AG09309 (cell line): Measurements from ENCODE around the gene TRPC4.

ENCODE experiments used
- DNase-seq: peaks from one replicate; pipeline ENCODE4 v3.0.0-alpha.2; 2010; ENCODE audit warnings: low read depth
- H3K4me3 ChIP-seq: 2 replicates; pipeline ENCODE4 v1.5.1; 2011; ENCODE audit warnings: mild to moderate bottlenecking, low read depth, low read length, moderate library complexity; ENCODE audit not compliant: control insufficient read depth
- TF ChIP-seq, protein P1 (sequence below): IDR thresholded peaks from 2 replicates; pipeline ENCODE4 v1.5.1; 2011; ENCODE audit warnings: mild to moderate bottlenecking, low read depth, low read length, inconsistent platforms; ENCODE audit not compliant: insufficient read depth, control insufficient read depth; ENCODE audit errors: missing control alignments

TRPC4 gene

DNA sequence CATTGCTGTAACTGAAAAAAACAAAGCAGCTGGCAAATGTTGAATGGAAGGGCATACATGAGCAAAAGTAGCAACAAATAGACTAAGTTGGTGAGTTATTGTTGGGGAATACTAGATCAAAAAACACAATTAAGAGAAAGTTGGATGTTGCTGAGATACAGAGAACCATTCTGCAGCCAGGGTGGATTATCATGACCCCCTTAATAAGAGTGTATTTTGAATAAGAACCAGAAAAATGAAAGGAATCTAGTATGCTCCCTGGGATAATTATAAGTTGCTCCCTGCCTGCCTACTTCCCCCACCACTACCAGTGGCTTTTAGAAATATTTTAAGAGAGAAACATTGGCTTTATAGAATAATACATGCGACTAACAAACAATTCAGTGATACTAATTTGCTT, 14.5 kb upstream of the TRPC4 start:
- TF ChIP-seq, protein P1, sequence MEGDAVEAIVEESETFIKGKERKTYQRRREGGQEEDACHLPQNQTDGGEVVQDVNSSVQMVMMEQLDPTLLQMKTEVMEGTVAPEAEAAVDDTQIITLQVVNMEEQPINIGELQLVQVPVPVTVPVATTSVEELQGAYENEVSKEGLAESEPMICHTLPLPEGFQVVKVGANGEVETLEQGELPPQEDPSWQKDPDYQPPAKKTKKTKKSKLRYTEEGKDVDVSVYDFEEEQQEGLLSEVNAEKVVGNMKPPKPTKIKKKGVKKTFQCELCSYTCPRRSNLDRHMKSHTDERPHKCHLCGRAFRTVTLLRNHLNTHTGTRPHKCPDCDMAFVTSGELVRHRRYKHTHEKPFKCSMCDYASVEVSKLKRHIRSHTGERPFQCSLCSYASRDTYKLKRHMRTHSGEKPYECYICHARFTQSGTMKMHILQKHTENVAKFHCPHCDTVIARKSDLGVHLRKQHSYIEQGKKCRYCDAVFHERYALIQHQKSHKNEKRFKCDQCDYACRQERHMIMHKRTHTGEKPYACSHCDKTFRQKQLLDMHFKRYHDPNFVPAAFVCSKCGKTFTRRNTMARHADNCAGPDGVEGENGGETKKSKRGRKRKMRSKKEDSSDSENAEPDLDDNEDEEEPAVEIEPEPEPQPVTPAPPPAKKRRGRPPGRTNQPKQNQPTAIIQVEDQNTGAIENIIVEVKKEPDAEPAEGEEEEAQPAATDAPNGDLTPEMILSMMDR = no peak
- no peak overlapping the region for H3K4me3 ChIP-seq
- DNase-seq = no peak

DNA sequence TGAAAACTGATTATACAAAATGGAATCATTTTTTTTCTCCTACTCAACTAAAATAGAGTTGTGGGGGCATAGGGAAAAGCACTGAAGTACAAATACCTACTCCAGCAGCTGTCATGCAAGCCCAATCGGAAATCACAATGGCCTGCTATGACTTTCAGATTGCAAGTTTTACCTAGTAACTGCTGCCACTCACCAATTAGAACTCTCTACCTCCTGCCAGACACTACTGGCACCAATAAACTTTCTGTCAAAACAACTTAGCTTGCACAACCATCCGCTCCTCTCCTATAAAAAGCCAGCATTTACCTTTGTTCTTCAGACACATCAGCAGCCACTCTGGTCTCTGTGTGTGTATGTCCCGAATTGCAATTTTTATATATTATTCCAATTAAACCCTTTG, 9.3 kb upstream of the TRPC4 start:
- TF ChIP-seq, protein P1 = no peak
- no peak overlapping the region for H3K4me3 ChIP-seq
- no peak for DNase-seq

DNA sequence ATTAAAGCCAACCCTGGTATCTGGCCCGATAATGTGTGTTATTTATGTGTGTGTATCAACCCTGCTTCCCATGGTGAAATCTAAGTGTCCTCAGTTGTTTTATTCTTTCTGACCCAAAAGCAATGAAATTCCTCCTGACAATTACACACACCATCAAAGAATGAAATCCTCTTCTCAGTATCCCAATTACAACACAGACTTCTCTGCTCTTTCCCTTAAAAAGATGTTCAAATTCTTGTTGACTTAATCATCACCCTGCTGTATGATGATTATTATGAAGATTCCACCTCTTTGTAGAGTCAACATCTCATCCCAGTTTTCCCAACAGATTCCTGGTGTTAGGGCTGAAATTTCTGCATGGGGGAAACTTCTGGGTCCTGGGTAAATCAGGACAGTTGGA, 8.9 kb upstream of the TRPC4 start:
- TF ChIP-seq, protein P1 = no peak
- no peak for DNase-seq
- no peak overlapping the region for H3K4me3 ChIP-seq

DNA sequence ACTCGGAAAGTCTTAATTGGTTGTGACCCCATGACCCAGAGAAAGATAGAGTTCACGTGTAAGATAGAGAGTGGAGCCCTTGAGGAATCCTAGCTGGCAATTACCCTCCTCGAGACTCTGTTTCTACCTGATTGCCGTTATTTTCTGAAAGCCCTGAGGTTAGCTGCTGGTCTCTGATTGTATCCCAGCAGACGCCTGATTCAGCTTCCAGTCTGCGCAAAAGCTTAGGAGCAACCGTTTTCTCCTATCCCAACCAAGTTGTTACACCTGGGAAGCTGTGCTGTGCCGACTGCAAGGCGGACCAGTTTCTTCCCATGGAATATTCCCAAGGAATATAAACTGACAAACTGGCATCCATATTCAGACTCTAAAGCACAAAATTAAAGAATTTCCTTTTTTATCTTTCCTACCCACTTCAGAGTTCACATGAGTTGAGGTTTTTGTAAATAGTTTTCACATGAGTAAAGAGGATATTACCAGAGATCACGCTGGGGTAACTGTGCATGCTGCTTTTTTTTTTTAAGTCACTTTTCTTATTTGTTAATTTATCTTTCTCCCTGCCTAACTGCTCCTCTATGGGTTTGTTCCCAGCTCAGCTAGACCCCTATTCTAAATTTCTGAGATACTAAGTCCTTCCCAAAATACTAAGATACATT, 1.5 kb upstream of the TRPC4 start:
- DNase-seq = no peak
- TF ChIP-seq, protein P1 = no peak
- H3K4me3 ChIP-seq = peak overlapping the region; percentile 97

DNA sequence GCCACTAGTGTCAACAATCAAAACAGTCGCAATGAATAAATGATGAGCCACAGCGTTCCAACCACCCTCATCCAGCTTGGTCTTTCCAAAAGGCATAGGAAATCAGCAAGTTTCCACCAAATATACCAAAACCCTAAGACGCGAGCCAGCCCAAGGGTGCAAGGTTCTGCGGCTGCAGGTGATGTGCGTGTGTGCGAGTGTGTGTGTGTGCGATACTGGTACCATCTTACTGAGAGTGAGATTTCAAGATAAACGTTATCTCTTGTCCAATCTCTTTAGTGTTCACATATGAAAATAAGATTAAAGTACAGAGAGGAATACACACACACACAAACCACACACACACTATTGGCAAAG, 895 bp upstream of the TRPC4 start:
- TF ChIP-seq, protein P1 = no peak

DNA sequence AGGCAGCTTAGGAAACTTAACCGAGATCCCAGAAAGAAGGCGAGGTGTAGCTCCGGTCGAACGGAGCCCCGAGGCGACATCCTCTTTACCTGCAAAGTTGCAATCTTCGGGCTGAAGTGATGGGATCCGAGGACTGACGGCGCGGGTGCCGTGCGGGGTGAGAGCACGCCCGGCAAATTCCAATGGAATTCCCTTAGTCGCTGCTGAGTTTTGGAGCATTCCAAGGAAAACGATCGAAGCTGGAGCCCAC, 141 bp downstream of the TRPC4 start:
- TF ChIP-seq, protein P1 = no peak
- DNase-seq = no peak
- H3K4me3 ChIP-seq = peak overlapping the region; percentile 97

More for the DNA sequence above, 895 bp upstream of the TRPC4 start:
- DNase-seq = no peak
- H3K4me3 ChIP-seq = peak overlapping the region; percentile 97
